PC-3 (cell line): Measurements from ENCODE around the gene NEU3. TPM values are rescaled to one million over a fixed set of nuclear protein-coding genes. Genes with fewer than 3 reads are reported as not detected.

ENCODE experiments used
- ATAC-seq: fragments of 200-7000 bp; cut with Tn5 transposase; 2 replicates; pipeline ENCODE4 v1.9.1; 2020; ENCODE audit warnings: mild to moderate bottlenecking, moderate library complexity
- BruUV-seq: library from RNA; stranded (reverse); fragments of 400-500 nt; replicated peaks from 2 replicates; lab custom pipeline; 2021; lab: Mats Ljungman, UMichigan
- CTCF ChIA-PET: fragments of 300-600 bp; sonication (Branson Sonifier 250); formaldehyde crosslinking; loops from one replicate; lab custom pipeline; 2022; ENCODE audit warnings: antibody characterized with exemption; lab: Charles Lee
- POLR2A ChIA-PET: fragments of 300-600 bp; sonication (Branson Sonifier 250); formaldehyde crosslinking; loops from one replicate; lab custom pipeline; 2022; ENCODE audit warnings: antibody characterized with exemption; ENCODE audit not compliant: unreplicated experiment; lab: Charles Lee
- DNase-seq: peaks from one replicate; pipeline ENCODE4 v3.0.0-alpha.2; 2015
- H2AFZ ChIP-seq: fragments of 300-600 bp; sonication (generic); 2 replicates; pipeline ENCODE4 v1.6.0; 2016; ENCODE audit warnings: antibody characterized with exemption, low read length
- H3F3A ChIP-seq: fragments of 300-600 bp; sonication (generic); one replicate; pipeline ENCODE4 v1.6.0; 2017; ENCODE audit warnings: antibody characterized with exemption, low read length, control low read depth, mild to moderate bottlenecking; ENCODE audit not compliant: unreplicated experiment
- H3K27ac ChIP-seq: fragments of 300-600 bp; sonication (generic); 2 replicates; pipeline ENCODE4 v1.5.1; 2016; ENCODE audit warnings: mild to moderate bottlenecking, low read length
- H3K27me3 ChIP-seq: fragments of 300-600 bp; sonication (generic); 2 replicates; pipeline ENCODE4 v1.6.1; 2016; ENCODE audit warnings: low read length, mixed read lengths
- H3K36me3 ChIP-seq: fragments of 300-600 bp; sonication (generic); 2 replicates; pipeline ENCODE4 v1.6.1; 2016; ENCODE audit warnings: low read depth, mixed run types, low read length, mixed read lengths
- H3K4me1 ChIP-seq: fragments of 300-600 bp; sonication (generic); 2 replicates; pipeline ENCODE4 v1.5.1; 2016; ENCODE audit warnings: low read length; ENCODE audit not compliant: insufficient read depth
- H3K4me2 ChIP-seq: fragments of 300-600 bp; sonication (generic); 2 replicates; pipeline ENCODE4 v1.6.0; 2016; ENCODE audit warnings: low read length
- H3K4me3 ChIP-seq: fragments of 300-600 bp; sonication (generic); 2 replicates; pipeline ENCODE4 v1.5.1; 2016; ENCODE audit warnings: mild to moderate bottlenecking, low read length, mixed read lengths
- H3K79me2 ChIP-seq: fragments of 300-600 bp; sonication (generic); 2 replicates; pipeline ENCODE4 v1.6.1; 2017; ENCODE audit warnings: low read length, mixed read lengths
- H3K9ac ChIP-seq: fragments of 300-600 bp; sonication (generic); 2 replicates; pipeline ENCODE4 v1.6.0; 2016; ENCODE audit warnings: mild to moderate bottlenecking, low read length
- H3K9me2 ChIP-seq: fragments of 300-600 bp; sonication (generic); replicated peaks from 2 replicates; pipeline ENCODE4 v1.6.1; 2016; ENCODE audit warnings: mixed run types, low read length, mixed read lengths
- H3K9me3 ChIP-seq: fragments of 300-600 bp; sonication (generic); 2 replicates; pipeline ENCODE4 v1.6.1; 2016; ENCODE audit warnings: low read length, mixed read lengths
- H4K20me1 ChIP-seq: fragments of 300-600 bp; sonication (generic); 2 replicates; pipeline ENCODE4 v1.6.1; 2016; ENCODE audit warnings: low read length, mixed read lengths
- EZH2 ChIP-seq: fragments of 300-600 bp; sonication (generic); IDR thresholded peaks from one replicate; pipeline ENCODE4 v1.6.1; 2017; ENCODE audit warnings: antibody characterized with exemption, mild to moderate bottlenecking, low read length; ENCODE audit not compliant: unreplicated experiment
- EZH2phosphoT487 ChIP-seq: fragments of 300-600 bp; sonication (generic); IDR thresholded peaks from 2 replicates; pipeline ENCODE4 v1.6.1; 2018; ENCODE audit warnings: mild to moderate bottlenecking, antibody characterized with exemption, low read length, borderline replicate concordance
- intact Hi-C: fragments of 100-400 bp; cut with micrococcal nuclease; formaldehyde crosslinking; loops from 2 replicates; pipeline ENCODE4 v1.9.0; 2023
- total RNA-seq: library from RNA; depleted of rRNA; stranded (reverse); fragments of >200 nt; gene quantifications from 2 replicates; pipeline ENCODE4 v1.2.3, GENCODE V29; 2014
- TF ChIP-seq, protein P1 (sequence below): fragments of 300-600 bp; sonication (generic); conservative IDR thresholded peaks from 2 replicates; pipeline ENCODE4 v1.5.1; 2017; ENCODE audit warnings: antibody characterized with exemption, low read depth, mild to moderate bottlenecking, low read length

NEU3 gene
- total RNA-seq, 1 experiment from 2014 or later, result 15.7 TPM

GRCh38 chr11:75024764-75025211, 36.1 kb downstream of the NEU3 start:
- intact Hi-C loops, result no loop called here
- CTCF ChIA-PET, result no interaction called here

GRCh38 chr11:75025561-75025960, 36.8 kb downstream of the NEU3 start:
- Histone ChIP-seq H3K9ac (no peak overlapping the region), H3K36me3 (no peaks in the 10 kb centered on the region), H3F3A (no peaks in the 10 kb centered on the region), H3K79me2 (no peaks in the 10 kb centered on the region), H3K4me2 (no peak overlapping the region), H3K4me1 (no peaks in the 10 kb centered on the region), H4K20me1 (no peaks in the 10 kb centered on the region), H3K9me2 (no peaks in the 10 kb centered on the region), H3K4me3 (no peak overlapping the region), H3K9me3 (no peaks in the 10 kb centered on the region), H2AFZ (no peak overlapping the region), H3K27me3 (no peaks in the 10 kb centered on the region), H3K27ac (no peak overlapping the region)
- ATAC-seq, result no peak
- POLR2A ChIA-PET, result no interaction called here
- intact Hi-C loops, result no loop called here
- DNase-seq, result no peak
- TF ChIP-seq EZH2 (no peak), EZH2phosphoT487 (no peak)
- TF ChIP-seq, protein P1, sequence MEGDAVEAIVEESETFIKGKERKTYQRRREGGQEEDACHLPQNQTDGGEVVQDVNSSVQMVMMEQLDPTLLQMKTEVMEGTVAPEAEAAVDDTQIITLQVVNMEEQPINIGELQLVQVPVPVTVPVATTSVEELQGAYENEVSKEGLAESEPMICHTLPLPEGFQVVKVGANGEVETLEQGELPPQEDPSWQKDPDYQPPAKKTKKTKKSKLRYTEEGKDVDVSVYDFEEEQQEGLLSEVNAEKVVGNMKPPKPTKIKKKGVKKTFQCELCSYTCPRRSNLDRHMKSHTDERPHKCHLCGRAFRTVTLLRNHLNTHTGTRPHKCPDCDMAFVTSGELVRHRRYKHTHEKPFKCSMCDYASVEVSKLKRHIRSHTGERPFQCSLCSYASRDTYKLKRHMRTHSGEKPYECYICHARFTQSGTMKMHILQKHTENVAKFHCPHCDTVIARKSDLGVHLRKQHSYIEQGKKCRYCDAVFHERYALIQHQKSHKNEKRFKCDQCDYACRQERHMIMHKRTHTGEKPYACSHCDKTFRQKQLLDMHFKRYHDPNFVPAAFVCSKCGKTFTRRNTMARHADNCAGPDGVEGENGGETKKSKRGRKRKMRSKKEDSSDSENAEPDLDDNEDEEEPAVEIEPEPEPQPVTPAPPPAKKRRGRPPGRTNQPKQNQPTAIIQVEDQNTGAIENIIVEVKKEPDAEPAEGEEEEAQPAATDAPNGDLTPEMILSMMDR, result no peak
- no TSS peak for BruUV-seq
- CTCF ChIA-PET, result no interaction called here

More at GRCh38 chr11:75024764-75025211, 36.1 kb downstream of the NEU3 start:
- Histone ChIP-seq H3K9me3 (no peaks in the 10 kb centered on the region), H3K27me3 (no peaks in the 10 kb centered on the region), H3K27ac (no peak overlapping the region), H3K4me2 (no peak overlapping the region), H2AFZ (no peak overlapping the region), H3K4me3 (no peak overlapping the region), H3K36me3 (no peaks in the 10 kb centered on the region), H3K4me1 (no peaks in the 10 kb centered on the region), H3F3A (no peaks in the 10 kb centered on the region), H3K9ac (no peak overlapping the region), H4K20me1 (no peaks in the 10 kb centered on the region), H3K79me2 (no peaks in the 10 kb centered on the region), H3K9me2 (no peaks in the 10 kb centered on the region)
- BruUV-seq, result no TSS peak
- TF ChIP-seq, protein P1, result no peak
- TF ChIP-seq EZH2, result no peak
- ATAC-seq, result no peak
- POLR2A ChIA-PET, result no interaction called here
- DNase-seq, result no peak

- Histone ChIP-seq H3F3A (no peaks in the 10 kb centered on the region), H3K9me3 (no peaks in the 10 kb centered on the region), H3K4me1 (peaks cover 11% of the 10 kb centered on the region), H3K4me2 (no peak overlapping the region), H3K79me2 (no peaks in the 10 kb centered on the region), H3K4me3 (no peak overlapping the region), H4K20me1 (no peaks in the 10 kb centered on the region), H3K9me2 (no peaks in the 10 kb centered on the region), H3K27ac (no peak overlapping the region), H2AFZ (no peak overlapping the region), H3K27me3 (no peaks in the 10 kb centered on the region), H3K36me3 (no peaks in the 10 kb centered on the region), H3K9ac (no peak overlapping the region)
- intact Hi-C loops, result no loop called here
- POLR2A ChIA-PET, result no interaction called here
- no TSS peak for BruUV-seq
- ATAC-seq (no peak), DNase-seq (no peak)
- no peak for TF ChIP-seq EZH2phosphoT487
- no peak for TF ChIP-seq EZH2
- TF ChIP-seq, protein P1, result no peak
- CTCF ChIA-PET, result no interaction called here
These were observed 39.6 kb downstream of the NEU3 start for GRCh38 chr11:75028321-75028720.
